ENCODE data around the gene DYNC1LI1.
"Not testable (repeated sequence)": the region's sequence is repeated elsewhere in the genome, so short reads cannot be mapped to it uniquely, and the experiment has no call there.

Gene DYNC1LI1

GRCh38 chr3:32578669-32579068 is 8.0 kb upstream of the DYNC1LI1 start:
- H3K4me3 ChIP-seq (ENCODE audit: low read length); H3K27ac ChIP-seq (ENCODE audit: low read length); H3K36me3 ChIP-seq (ENCODE audit: insufficient read depth, low read depth, low read length); H3K4me1 ChIP-seq (ENCODE audit: insufficient read depth, low read length); H3K9me3 ChIP-seq (ENCODE audit: insufficient read depth, low read depth, low read length); H3K27me3 ChIP-seq (ENCODE audit: insufficient read depth, low read length); H3K9ac ChIP-seq (ENCODE audit: low read depth, low read length): not testable (repeated sequence)

GRCh38 chr3:32577581-32578556 is 7.2 kb upstream of the DYNC1LI1 start:
- no peaks in the 10 kb centered on the region for H3K36me3 ChIP-seq (ENCODE audit: insufficient read depth, low read depth, low read length)
- H3K27ac ChIP-seq (ENCODE audit: low read length), result no peak overlapping the region
- no peaks in the 10 kb centered on the region for H3K9me3 ChIP-seq (ENCODE audit: insufficient read depth, low read depth, low read length)
- no peak overlapping the region for H3K4me3 ChIP-seq (ENCODE audit: low read length)
- H3K4me1 ChIP-seq (ENCODE audit: insufficient read depth, low read length), result peaks cover 5% of the 10 kb centered on the region
- no peaks in the 10 kb centered on the region for H3K27me3 ChIP-seq (ENCODE audit: insufficient read depth, low read length)
- H3K9ac ChIP-seq (ENCODE audit: low read depth, low read length), result no peak overlapping the region

- no peaks in the 10 kb centered on the region for H3K36me3 ChIP-seq (ENCODE audit: insufficient read depth, low read depth, low read length)
- H3K4me1 ChIP-seq (ENCODE audit: insufficient read depth, low read length), result peaks cover 5% of the 10 kb centered on the region
- no peaks in the 10 kb centered on the region for H3K9me3 ChIP-seq (ENCODE audit: insufficient read depth, low read depth, low read length)
- H3K27ac ChIP-seq (ENCODE audit: low read length), result no peak overlapping the region
- no peaks in the 10 kb centered on the region for H3K27me3 ChIP-seq (ENCODE audit: insufficient read depth, low read length)
- no peak overlapping the region for H3K4me3 ChIP-seq (ENCODE audit: low read length)
- H3K9ac ChIP-seq (ENCODE audit: low read depth, low read length), result no peak overlapping the region
These were observed 6.5 kb upstream of the DYNC1LI1 start for GRCh38 chr3:32577174-32577573.

GRCh38 chr3:32575451-32576113 is 4.9 kb upstream of the DYNC1LI1 start:
- Histone ChIP-seq H3K27me3 (ENCODE audit: insufficient read depth, low read length) (no peaks in the 10 kb centered on the region), H3K9ac (ENCODE audit: low read depth, low read length) (no peak overlapping the region), H3K36me3 (ENCODE audit: insufficient read depth, low read depth, low read length) (no peaks in the 10 kb centered on the region), H3K9me3 (ENCODE audit: insufficient read depth, low read depth, low read length) (no peaks in the 10 kb centered on the region), H3K4me3 (ENCODE audit: low read length) (no peak overlapping the region), H3K4me1 (ENCODE audit: insufficient read depth, low read length) (peaks cover 12% of the 10 kb centered on the region), H3K27ac (ENCODE audit: low read length) (no peak overlapping the region)

- Histone ChIP-seq H3K4me1 (ENCODE audit: insufficient read depth, low read length) (peaks cover 21% of the 10 kb centered on the region), H3K9ac (ENCODE audit: low read depth, low read length) (peak overlapping the region; percentile 86), H3K27me3 (ENCODE audit: insufficient read depth, low read length) (no peaks in the 10 kb centered on the region), H3K9me3 (ENCODE audit: insufficient read depth, low read depth, low read length) (no peaks in the 10 kb centered on the region), H3K36me3 (ENCODE audit: insufficient read depth, low read depth, low read length) (peaks cover 15% of the 10 kb centered on the region), H3K27ac (ENCODE audit: low read length) (no peak overlapping the region), H3K4me3 (ENCODE audit: low read length) (peak overlapping the region; percentile 78)
These were observed 481 bp upstream of the DYNC1LI1 start for GRCh38 chr3:32571192-32571485.

GRCh38 chr3:32569540-32570420 is 878 bp downstream of the DYNC1LI1 start:
- Histone ChIP-seq H3K4me3 (ENCODE audit: low read length) (peak overlapping the region; percentile 78), H3K27me3 (ENCODE audit: insufficient read depth, low read length) (no peaks in the 10 kb centered on the region), H3K9ac (ENCODE audit: low read depth, low read length) (peak overlapping the region; percentile 98), H3K36me3 (ENCODE audit: insufficient read depth, low read depth, low read length) (peaks cover 26% of the 10 kb centered on the region), H3K27ac (ENCODE audit: low read length) (peak overlapping the region; percentile 85), H3K9me3 (ENCODE audit: insufficient read depth, low read depth, low read length) (no peaks in the 10 kb centered on the region), H3K4me1 (ENCODE audit: insufficient read depth, low read length) (peaks cover 21% of the 10 kb centered on the region)

- no peak overlapping the region for H3K27ac ChIP-seq (ENCODE audit: low read length)
- H3K27me3 ChIP-seq (ENCODE audit: insufficient read depth, low read length), result no peaks in the 10 kb centered on the region
- no peaks in the 10 kb centered on the region for H3K9me3 ChIP-seq (ENCODE audit: insufficient read depth, low read depth, low read length)
- H3K4me1 ChIP-seq (ENCODE audit: insufficient read depth, low read length), result peaks cover 20% of the 10 kb centered on the region
- H3K36me3 ChIP-seq (ENCODE audit: insufficient read depth, low read depth, low read length), result peaks cover 26% of the 10 kb centered on the region
- H3K4me3 ChIP-seq (ENCODE audit: low read length), result peak overlapping the region; percentile 78
- H3K9ac ChIP-seq (ENCODE audit: low read depth, low read length), result peak overlapping the region; percentile 98; the same call in 1 of the 2 replicates
These were observed 1.7 kb downstream of the DYNC1LI1 start for GRCh38 chr3:32568953-32569352.

GRCh38 chr3:32564195-32564594 is 6.5 kb downstream of the DYNC1LI1 start:
- peaks cover 26% of the 10 kb centered on the region for H3K36me3 ChIP-seq (ENCODE audit: insufficient read depth, low read depth, low read length)
- H3K27me3 ChIP-seq (ENCODE audit: insufficient read depth, low read length), result no peaks in the 10 kb centered on the region
- H3K9me3 ChIP-seq (ENCODE audit: insufficient read depth, low read depth, low read length), result no peaks in the 10 kb centered on the region
- H3K4me3 ChIP-seq (ENCODE audit: low read length), result no peak overlapping the region
- H3K9ac ChIP-seq (ENCODE audit: low read depth, low read length), result no peak overlapping the region
- H3K27ac ChIP-seq (ENCODE audit: low read length), result no peak overlapping the region
- H3K4me1 ChIP-seq (ENCODE audit: insufficient read depth, low read length), result peaks cover 8% of the 10 kb centered on the region; the same call in 1 of the 2 replicates

- Histone ChIP-seq H3K4me1 (ENCODE audit: insufficient read depth, low read length) (no peaks in the 10 kb centered on the region), H3K36me3 (ENCODE audit: insufficient read depth, low read depth, low read length) (peaks cover 18% of the 10 kb centered on the region), H3K27me3 (ENCODE audit: insufficient read depth, low read length) (no peaks in the 10 kb centered on the region), H3K4me3 (ENCODE audit: low read length) (no peak overlapping the region), H3K9me3 (ENCODE audit: insufficient read depth, low read depth, low read length) (no peaks in the 10 kb centered on the region), H3K9ac (ENCODE audit: low read depth, low read length) (no peak overlapping the region), H3K27ac (ENCODE audit: low read length) (no peak overlapping the region)
These were observed 8.0 kb downstream of the DYNC1LI1 start for GRCh38 chr3:32562640-32563039.

GRCh38 chr3:32557640-32558352 is 12.9 kb downstream of the DYNC1LI1 start:
- Histone ChIP-seq H3K27ac (ENCODE audit: low read length) (no peak overlapping the region), H3K27me3 (ENCODE audit: insufficient read depth, low read length) (no peaks in the 10 kb centered on the region), H3K9ac (ENCODE audit: low read depth, low read length) (no peak overlapping the region), H3K4me1 (ENCODE audit: insufficient read depth, low read length) (no peaks in the 10 kb centered on the region), H3K4me3 (ENCODE audit: low read length) (no peak overlapping the region), H3K9me3 (ENCODE audit: insufficient read depth, low read depth, low read length) (no peaks in the 10 kb centered on the region), H3K36me3 (ENCODE audit: insufficient read depth, low read depth, low read length) (peaks cover 5% of the 10 kb centered on the region; the same call in 1 of the 2 replicates)

- H3K9me3 ChIP-seq (ENCODE audit: insufficient read depth, low read depth, low read length), result no peaks in the 10 kb centered on the region
- no peak overlapping the region for H3K4me3 ChIP-seq (ENCODE audit: low read length)
- H3K9ac ChIP-seq (ENCODE audit: low read depth, low read length), result no peak overlapping the region
- H3K27ac ChIP-seq (ENCODE audit: low read length), result no peak overlapping the region
- H3K36me3 ChIP-seq (ENCODE audit: insufficient read depth, low read depth, low read length), result 0 out of 2 replicates have a peak, but pooled peaks cover 5% of the 10 kb centered on the region
- H3K27me3 ChIP-seq (ENCODE audit: insufficient read depth, low read length), result no peaks in the 10 kb centered on the region
- H3K4me1 ChIP-seq (ENCODE audit: insufficient read depth, low read length), result no peaks in the 10 kb centered on the region
These were observed 14.3 kb downstream of the DYNC1LI1 start for GRCh38 chr3:32556332-32556731.

Measured in iPS-20b (cell line).